Suprapubic skin (tissue), 4 donors: ENCODE results near the gene MRPS26.

ENCODE experiments used
- EP300 ChIP-seq: sonication (generic); formaldehyde crosslinking; IDR thresholded peaks from one replicate; pipeline ENCODE4 v1.6.1; 2017; ENCODE audit warnings: antibody characterized with exemption
- POLR2A ChIP-seq, 2 donors: fragments of 450-650 bp; IDR thresholded peaks; one replicate each; pipeline ENCODE4 v1.6.1; 2017; ENCODE audit warnings: antibody characterized with exemption in 2 of 2, mild to moderate bottlenecking in 2 of 2, moderate library complexity in 2 of 2
- POLR2AphosphoS5 ChIP-seq, 3 donors: sonication (generic); formaldehyde crosslinking; IDR thresholded peaks; one replicate each; pipeline ENCODE4 v1.6.1; 2017; ENCODE audit warnings: antibody characterized with exemption in 3 of 3
- TF ChIP-seq, protein P1 (sequence below), 2 donors: fragments of 200-600 bp in 1 of 2; fragments of 450-650 bp in 1 of 2; sonication (generic) in 1 of 2; IDR thresholded peaks; one replicate each; pipeline ENCODE4 v1.5.1; 2016 to 2019; ENCODE audit warnings: antibody characterized with exemption in 2 of 2, mild to moderate bottlenecking in 1 of 2, moderate library complexity in 1 of 2

DNA sequence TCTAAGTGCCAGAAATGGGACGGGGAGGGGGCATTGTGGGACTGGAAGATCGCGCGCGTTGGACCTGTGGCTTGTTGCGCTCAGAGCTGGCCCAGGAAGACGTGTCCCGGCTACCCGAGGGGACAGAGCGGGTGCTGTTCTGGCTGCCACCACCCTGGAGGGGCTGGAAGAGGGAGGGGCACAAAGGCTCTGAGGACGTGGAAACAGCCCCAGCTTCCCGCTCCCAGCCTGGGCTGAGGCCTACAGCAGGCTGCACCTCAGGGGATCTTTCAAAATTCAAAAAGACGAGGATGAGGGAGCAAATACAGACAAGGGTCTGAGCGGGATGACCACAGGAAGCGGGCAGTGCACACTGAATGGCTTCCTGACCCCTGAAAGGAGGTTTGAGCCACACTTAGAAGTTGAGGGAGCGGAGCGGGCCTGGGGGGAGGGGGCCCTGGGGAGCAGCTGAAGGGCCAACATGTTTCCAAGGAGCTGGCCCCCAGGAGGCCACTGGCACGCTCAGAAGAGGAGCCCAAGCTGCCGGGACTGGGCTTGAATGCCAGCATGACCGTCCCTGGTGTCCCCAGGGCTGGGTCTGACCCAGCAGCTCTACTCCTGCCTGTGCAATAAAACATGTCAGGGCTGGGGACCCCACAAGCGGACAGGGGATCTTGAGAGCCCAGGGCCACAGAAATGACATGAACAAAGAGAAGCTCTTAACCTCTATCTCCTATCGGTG is 26.8 kb downstream of the MRPS26 start:
- TF ChIP-seq POLR2A (IDR thresholded peaks at IDR 0.05) = no peak
- TF ChIP-seq, protein P1, sequence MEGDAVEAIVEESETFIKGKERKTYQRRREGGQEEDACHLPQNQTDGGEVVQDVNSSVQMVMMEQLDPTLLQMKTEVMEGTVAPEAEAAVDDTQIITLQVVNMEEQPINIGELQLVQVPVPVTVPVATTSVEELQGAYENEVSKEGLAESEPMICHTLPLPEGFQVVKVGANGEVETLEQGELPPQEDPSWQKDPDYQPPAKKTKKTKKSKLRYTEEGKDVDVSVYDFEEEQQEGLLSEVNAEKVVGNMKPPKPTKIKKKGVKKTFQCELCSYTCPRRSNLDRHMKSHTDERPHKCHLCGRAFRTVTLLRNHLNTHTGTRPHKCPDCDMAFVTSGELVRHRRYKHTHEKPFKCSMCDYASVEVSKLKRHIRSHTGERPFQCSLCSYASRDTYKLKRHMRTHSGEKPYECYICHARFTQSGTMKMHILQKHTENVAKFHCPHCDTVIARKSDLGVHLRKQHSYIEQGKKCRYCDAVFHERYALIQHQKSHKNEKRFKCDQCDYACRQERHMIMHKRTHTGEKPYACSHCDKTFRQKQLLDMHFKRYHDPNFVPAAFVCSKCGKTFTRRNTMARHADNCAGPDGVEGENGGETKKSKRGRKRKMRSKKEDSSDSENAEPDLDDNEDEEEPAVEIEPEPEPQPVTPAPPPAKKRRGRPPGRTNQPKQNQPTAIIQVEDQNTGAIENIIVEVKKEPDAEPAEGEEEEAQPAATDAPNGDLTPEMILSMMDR (IDR thresholded peaks at IDR 0.05) = no peak
- no peak for TF ChIP-seq EP300
- no peak for TF ChIP-seq POLR2AphosphoS5 (IDR thresholded peaks at IDR 0.05)
